NCI-H1694 treated with DMSO at 0.1 percent for 48 hours (cell line): ENCODE results near the gene PSG2.
"Not testable (repeated sequence)": the region's sequence is repeated elsewhere in the genome, so short reads cannot be mapped to it uniquely, and the experiment has no call there.

Experiments used
- DNase-seq: peaks from one replicate; lab custom pipeline; 2025; lab: John Stamatoyannopoulos, UW

PSG2 gene

DNA sequence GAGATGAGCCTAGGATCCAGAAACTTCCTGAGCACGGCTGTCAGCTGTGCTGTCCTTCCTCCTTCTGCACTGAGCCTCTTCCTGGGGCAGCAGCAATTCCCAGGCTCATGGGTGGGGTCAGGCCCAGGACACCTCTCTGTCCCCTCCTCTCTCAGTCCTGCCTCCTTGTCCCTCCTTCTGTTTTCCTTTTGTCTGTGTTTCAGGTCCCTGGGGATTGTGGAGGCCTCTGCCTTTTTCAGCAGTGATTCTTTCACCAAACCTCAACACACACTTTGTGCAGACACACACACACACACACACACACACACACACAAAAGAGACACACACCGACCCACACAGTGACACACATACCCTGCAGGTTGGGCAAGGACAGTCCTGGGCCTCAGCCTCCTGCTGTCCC is at the start of gene PSG2:
Gene PSG2 (minus strand): TSS at position 101 of the 400 bp plus-strand sequence. CDS start 132 bp downstream, outside the sequence.
- DNase-seq, result not testable (repeated sequence)

DNA sequence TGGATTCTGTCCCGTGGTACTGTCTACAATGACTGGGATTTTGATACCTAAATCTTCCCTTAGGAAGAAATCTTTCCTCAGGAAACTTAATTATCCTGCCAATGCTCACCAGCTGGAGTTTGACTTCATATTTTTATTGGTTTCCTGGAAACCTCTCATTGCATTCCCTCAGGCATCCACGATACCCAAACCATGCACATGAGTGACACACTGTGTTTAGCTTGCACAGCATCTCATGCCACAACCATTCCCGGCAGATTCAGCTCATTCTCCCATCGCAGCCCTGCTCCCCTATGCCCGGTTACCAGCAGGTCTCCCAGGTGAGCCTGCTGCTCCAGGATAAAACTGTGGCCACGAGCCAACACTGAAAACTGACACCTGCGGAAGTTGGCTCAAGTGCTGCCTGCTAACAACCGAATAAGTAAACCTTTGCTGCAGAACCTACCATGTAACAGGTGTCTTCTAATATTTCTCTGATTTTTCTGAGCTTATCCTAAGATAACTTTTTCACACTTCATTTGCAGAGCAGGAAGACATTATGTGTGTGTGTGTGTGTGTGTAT is 48.9 kb upstream of the PSG2 start:
- DNase-seq, result not testable (repeated sequence)

DNA sequence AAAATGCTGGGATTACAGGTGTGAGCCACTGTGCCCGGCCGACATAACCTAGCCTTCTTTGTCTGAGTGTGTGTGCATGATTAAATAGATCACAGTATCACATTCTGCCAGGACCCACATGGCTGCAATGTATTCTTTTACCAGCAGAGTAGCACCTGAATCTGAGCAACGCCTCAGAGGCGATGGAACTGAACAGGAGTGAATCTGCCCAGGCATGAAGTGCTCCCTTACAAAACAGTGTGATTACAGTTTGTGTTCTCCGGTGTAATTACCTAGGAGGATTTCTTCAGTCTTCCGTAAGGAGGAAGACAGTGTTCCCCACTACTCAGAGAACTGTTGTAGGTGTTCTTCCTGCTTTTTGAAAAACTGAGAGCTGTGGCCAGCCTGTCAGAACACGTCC is 46.7 kb upstream of the PSG2 start:
- DNase-seq, result not testable (repeated sequence)

DNA sequence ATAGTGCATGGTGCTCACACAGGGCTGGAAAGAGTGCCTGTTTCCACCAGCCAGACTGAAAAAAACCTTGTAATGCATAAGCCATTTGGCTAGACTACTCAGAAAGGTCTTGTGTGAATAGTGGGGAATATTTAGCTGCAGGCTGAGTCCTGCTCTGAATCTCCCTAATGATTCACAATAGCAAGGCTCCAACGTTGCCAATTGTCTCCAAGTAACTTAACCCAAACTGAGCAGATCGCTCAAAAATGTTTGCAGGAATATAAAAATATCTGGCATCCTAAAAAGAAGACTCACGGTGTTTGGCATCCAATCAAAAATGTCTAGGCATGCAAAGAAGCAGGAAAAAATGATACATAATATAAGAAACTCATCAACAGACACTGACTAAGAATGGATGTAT is 44.8 kb upstream of the PSG2 start:
- DNase-seq, result not testable (repeated sequence)

DNA sequence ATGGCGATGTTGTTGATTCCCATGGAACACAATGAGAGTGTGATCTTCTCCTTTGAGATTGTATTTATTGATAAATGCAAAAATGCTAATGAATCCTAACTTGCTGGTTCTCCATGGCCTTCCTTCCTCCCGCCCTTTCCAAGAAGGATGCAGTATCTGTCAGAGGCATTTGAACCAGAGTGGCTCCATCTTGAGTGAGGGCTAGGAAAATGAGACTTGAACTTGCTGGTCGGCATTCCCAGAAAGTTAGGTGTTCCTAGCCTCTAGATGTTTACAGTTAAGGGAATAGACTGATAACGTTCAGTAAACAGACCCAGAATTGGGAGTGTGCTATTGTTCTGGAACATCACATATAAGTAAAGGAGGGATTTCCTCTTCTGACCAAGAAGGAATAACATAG is 44.2 kb upstream of the PSG2 start:
- no peak for DNase-seq

DNA sequence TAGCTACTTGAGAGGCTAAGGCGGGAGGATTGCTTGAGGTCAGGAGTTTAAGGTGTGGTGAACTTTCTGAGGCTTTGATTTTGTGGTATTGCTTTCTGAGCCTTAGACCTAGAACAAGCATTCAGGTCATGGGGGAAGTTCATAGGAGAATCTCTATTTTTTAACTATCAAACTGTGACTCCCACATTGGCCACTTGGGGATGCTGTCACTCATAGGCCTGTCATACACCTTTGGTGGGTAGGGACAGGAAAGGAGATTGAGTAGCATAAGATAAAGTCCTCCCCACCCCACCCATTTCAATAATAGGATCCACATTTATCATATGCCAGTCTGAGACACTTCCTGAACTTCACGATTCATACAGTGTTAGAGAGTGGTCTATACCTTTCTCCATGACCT is 41.9 kb upstream of the PSG2 start:
- no peak for DNase-seq

DNA sequence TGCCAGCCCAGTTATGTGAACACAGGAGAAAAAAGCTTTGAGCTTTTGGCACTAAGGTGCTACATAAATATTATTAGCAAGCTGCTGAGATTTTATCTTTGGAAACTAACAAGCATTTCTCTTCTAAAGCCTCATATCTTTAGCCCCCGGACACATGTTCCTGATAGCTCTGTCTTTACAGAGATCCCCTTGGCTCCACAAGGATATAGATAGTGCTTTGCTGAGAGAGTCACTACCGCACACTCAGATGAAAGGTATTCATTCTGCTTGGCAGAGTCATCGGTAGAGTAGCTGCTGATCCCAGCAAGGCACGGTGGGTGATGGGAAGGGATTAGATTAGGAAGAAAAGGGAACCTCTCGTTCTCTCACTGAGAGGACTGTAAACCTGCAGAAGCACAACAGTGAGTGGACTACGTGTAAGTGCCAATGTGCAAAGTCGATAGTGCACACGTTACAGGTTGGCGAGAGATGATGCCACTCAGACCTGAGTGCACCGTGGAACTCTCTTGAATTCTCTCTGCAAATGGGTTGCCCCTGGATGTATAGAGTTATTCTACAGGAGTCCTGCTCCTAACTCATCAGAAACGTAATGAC is 38.0 kb upstream of the PSG2 start:
- not testable (repeated sequence) for DNase-seq

DNA sequence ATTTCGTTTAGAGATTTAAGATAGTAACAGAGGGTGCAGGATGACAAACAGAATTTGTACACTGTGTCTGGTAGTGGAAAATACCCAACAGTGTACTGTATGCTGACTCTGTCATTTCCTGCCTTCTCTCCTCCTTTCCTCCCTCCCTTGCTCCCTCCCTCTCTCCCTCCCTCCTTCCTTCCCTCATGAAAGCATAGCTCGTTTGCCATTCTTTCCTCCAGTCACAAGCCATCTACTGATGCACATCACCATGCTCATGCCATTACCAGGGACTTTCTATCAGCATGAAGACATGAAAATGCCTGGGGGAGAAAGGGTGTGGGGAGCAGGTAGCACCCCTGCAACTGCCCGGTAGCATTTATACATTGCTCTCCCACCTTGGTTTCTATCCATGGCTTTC is 37.0 kb upstream of the PSG2 start:
- not testable (repeated sequence) for DNase-seq

DNA sequence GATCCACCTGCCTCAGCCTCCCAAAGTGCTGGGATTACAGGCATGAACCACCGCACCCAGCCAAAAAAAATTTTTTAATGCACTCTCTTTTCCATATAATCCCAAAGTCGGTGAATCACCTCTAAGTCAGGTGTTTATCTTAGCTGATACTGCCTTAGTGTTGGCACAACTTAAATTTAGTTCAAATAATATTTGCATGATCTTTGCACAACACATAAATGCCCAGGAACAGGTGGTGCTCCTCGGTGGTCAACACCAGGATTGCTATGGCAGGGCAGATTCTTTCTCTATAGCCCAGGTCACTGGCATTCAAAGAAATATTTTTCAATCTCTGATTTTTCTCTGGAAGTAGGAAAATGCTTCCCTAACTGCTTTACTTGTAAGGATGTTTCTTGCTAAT is 33.9 kb upstream of the PSG2 start:
- DNase-seq, result not testable (repeated sequence)

DNA sequence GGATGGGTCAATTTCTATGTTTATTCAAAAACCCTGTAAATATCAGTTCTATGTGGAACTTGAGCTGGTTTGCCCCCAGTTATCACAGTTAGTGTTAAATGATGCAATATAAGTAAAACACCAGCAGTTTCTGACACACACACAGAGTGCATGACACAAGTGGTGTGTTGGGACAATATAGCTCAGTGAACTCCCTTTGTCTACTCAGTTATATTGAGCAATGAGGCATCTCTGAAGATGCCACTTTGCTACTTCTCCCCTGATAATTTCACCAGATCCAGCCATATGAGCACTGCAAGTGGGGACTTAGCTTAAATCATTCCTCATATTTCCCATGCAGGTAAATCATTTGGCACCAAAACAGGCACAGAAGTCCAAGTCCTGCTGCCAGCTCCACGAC is 33.0 kb upstream of the PSG2 start:
- DNase-seq, result not testable (repeated sequence)

DNA sequence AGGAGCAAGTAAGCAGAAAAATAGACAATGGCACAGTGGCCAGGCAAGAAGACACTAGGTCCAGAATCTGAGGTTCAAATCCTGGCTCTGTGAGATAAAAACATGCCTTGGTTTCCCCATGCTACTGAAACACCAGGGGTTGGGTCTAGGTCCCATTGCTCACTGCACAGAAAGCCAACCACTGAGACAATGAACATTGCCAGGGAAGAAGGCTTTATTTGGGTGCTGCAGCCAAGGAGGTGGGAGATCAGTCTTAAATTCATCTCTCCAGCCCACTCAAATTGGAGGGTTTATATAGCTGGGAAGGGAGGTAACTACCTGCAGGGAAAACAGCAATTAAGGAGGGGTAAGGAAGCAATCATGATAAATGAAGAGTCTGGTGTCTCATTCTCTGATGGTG is 32.6 kb upstream of the PSG2 start:
- DNase-seq, result not testable (repeated sequence)

DNA sequence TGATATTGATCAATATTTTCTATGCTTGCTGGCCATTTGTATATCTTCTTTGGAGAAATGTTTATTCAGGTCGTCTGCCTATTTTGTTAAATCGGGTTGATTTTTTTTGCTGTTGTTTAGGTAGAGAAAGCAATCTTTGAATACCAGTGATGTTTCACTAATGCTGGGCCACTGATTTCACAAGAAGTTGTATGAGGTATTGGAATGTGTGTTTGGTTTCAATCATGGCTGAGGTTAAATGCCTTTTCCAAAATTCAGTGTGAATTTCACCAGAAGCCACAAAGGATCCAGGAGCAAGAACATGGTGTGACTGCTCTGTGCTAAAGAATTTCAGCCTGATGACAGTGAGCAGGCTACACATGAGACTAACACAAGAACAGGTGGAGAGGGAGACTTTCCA is 32.1 kb upstream of the PSG2 start:
- DNase-seq, result not testable (repeated sequence)

DNA sequence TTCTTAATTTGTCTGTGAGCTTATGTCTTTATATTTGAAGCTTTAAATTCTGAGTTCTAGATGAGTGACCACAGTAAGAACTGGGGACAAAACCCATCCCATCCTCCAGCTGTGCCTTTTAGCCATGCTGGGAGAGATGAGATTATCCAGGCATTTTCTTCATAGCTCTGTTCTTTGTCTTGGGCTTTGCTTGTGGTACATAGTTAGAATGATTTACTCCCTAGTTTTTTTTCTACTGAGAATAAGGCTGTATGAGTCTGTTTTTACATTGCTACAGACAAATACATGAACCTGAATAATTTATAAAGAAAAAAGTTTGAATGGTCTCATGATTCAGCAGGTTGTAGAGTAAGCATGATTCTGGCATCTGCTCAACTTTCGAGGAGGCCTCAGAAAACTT is 24.9 kb upstream of the PSG2 start:
- DNase-seq, result not testable (repeated sequence)

DNA sequence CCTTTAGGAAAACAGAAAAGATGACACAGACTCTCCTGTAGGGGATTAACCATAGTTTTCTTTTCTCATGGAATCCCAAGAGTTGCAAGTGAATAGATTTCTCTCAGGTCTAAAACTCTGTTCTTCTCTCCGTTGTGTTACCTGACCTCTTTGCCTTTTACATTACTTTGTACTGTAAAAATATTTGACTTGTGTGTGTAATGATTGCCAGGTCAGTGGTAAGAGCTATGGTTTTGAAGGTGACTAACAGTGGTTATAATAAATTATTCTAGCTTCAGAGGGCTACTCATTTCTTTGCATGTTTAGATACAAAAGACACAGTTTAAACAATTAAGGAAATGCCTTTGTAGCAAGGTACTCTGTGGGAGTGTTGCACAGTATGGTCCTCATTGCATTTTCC is 23.0 kb upstream of the PSG2 start:
- no peak for DNase-seq

DNA sequence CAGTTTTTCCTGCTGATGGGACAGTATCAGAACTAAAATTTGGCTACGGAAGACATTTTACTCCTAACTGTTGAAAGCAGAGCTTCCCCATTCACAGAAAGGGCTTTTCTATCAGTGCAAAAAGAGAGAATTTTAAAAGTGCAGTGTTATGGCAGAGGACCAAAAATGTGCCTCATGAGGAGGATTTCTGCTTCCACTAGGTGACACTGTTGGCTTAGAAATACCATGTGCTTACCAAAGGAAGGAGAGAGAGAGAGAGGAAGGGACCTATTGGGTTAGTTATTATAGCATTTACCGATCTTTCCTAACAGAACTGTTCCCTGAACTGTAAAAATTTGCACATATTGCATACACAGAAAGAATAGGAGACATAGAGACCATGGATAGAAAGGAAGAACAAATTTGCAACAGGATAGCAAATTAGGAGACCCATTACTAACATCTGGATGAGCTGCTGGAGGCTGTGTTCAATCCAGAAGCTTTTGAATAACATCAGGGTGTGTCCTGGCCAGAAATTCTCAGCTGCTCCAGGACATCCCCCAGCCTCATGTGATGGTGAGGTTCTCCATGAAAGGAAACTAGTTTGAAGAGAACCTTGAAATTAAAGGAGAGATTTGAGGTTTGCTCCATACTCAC is 21.8 kb upstream of the PSG2 start:
- DNase-seq, result not testable (repeated sequence)

DNA sequence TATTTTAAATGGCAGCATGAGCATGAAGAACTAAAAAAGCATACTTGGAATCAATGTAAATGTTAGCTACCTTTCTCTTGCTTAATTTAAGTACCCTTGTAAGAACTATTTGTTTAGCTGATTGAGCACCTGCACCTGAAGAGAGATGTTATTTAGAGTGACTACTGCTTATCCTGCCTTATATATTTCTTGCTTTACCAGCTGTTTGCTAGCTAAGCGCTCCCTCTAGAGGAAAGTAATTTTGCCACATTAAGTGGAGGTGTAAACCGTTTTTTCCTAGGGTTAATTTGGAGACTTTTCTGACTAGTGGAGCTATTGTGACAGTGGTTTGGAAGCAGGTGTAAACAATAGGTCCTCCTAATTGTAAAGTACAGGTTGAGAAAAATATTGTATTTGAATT is 19.4 kb upstream of the PSG2 start:
- no peak for DNase-seq

DNA sequence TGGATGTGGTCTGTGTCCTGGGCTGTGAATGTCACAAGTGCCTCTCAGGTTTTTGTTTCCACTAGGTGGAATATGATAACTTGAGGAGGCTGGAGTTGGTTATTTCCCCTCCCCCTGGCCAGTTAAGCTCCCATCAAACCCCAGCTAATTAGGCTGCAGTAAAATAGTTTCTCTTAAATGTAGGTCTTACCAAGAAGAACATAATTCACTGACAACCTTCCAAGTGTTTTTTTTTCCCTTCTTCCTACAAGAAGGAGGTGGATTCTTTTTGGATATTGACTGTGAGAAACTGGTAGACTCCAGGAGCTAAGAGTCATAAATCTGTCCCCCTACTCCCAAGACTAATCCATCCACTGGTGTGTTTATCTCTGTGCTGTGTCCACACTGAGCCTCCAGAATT is 15.9 kb upstream of the PSG2 start:
- DNase-seq, result not testable (repeated sequence)

DNA sequence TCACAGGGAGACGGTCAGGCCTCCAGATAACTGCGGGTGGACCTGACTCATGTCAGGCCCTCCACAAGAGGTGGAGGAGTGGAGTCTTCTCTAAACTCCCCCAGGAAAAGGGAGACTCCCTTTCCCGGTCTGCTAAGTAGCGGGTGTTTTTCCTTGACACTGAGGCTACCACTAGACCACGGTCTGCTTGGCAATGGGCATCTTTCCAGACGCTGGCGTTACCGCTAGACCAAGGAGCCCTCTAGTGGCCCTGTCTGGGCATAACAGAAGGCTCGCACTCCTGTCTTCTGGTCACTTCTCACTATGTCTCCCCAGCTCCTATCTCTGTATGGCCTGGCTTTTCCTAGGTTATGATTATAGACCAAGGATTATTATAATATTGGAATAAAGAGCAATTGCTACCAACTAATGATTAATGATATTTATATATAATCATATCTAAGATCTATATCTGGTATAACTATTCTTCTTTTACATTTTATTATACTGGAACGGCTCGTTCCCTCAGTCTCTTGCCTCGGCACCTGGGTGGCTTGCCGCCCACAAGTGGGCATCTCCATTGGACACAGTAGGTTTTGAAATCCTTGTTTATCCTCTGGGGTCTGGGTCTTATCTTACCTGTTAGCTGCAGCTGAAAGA is 5.3 kb upstream of the PSG2 start:
- DNase-seq, result not testable (repeated sequence)

DNA sequence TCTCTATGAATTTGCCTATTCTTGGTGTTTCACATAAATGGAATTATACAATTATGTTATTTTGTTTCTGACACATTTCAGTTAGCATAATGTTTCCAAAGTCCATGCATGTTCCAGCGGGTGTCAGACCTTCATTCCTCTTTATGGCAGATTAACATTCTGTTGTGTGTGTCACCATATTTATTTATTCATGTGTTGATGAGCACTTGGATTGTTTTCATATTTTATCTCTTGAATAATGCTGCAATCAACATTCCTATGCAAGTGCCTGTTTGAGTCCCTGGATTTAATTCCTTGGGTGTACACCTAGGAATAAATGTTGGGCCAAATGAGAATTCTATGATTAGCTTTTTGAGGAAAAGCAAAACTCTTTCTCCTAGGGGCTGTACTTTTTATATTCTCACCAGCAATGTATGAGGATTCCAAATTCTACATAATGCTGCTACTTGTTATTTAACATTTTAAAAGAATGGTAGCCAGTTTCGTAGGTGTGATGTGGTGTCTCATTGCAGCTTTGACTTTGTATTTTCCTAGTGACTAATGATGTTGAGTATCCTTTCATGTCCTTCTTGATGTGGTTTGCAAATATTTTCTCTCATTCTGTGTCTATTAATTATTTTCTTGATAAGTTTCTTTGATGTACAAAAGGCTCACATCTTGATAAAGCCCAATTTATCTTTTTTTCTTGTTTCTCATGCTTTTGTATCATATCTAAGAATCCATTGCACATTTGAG is 3.5 kb upstream of the PSG2 start:
- DNase-seq, result not testable (repeated sequence)

DNA sequence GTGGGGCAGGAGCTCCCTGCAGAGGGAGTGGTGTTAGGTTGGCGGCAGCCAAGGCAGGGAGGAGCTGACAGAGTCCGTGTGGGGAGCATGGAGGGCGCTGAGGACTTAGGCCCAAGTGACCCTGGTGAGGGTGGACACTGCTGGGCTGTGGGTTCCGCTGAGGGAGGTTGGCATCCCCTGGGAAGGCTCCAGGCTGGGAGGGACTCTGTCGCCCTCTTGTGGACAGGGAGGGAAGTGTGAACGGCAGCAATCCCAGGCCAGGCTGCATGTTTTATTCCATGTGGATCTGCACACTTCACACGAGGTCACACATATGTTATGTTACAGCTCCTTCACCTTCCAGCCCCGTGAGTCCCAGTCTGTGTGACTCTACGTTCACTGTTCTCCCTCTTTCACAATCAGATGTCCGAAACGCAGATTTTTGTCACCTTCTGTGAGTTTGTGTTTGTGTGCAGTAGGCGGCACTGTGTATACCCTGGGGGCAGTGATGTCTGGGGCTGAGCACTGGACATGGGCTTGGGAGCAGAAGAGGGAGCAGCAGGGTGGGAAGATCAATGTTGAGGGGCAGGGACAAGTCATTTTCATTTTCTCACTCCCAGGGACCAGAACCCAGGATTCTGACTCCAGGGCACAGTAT is 1.8 kb upstream of the PSG2 start:
- DNase-seq, result not testable (repeated sequence)

DNA sequence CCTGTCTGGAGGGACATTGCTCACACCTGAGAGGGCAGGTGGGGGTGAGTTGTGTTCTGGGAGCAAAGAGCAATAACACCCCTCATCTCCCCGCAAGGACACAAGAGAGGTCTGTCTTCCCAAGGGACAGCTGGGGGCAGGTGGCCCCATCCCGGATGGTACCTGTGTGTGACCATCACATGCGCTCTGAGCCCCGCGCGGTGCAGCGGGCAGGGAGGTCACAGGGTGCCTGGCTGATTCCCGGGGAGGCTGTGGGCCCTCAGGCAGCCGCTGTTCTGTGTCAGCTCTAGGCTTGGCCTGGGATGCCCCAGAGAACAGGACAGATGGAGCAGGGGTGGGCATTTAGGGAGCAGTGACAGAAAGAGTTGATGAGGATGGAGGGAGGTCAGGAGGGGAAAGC is 1.2 kb upstream of the PSG2 start:
- DNase-seq, result not testable (repeated sequence)

DNA sequence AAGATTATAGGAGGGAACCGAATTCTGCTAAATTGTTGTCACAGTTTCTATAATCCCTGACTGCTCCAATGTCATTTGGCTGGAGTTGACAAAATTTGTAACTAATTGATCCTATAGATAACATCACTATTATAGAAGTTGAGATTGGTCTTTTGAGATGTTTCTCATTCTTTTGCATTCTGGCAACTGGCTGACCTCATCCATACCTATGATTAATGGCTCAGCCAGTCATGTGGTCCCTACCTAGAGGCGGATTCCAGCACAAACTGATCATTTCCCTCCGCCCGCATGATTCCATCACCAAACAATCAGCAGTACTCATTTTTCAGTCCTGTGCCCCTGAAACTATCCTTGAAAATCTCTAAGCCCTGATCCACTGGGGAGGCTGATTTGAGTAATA is 4.2 kb downstream of the PSG2 start:
- DNase-seq, result no peak
